Pancreas (tissue), 10 donors: Measurements from ENCODE around the gene DPP9. TPM values are rescaled to one million over a fixed set of nuclear protein-coding genes. Genes with fewer than 3 reads are reported as not detected.
A peak's percentile ranks its signal among the peaks of the same experiment; 100 is the strongest.
"Not testable (repeated sequence)": the region's sequence is repeated elsewhere in the genome, so short reads cannot be mapped to it uniquely, and the experiment has no call there.

Experiments
- ATAC-seq, 4 donors: fragments of 200-7000 bp; cut with Tn5 transposase; one replicate each; pipeline versions ENCODE4 v1.8.0 to v1.9.1; 2020; ENCODE audit warnings: mild to moderate bottlenecking in 4 of 4, moderate library complexity in 4 of 4
- DNase-seq, 6 donors: peaks; one replicate each; pipeline ENCODE4 v3.0.0-alpha.2; 2020
- FAIRE-seq: peaks from 2 replicates; lab custom pipeline; 2012; peaks lifted over from hg19 to GRCh38; lab: Jason Lieb, UNC
- H3K27ac ChIP-seq, 4 donors: fragments of 200-600 bp; sonication (generic); 1 replicate in 3 of 4; 2 replicates in 1 of 4; pipeline versions ENCODE4 v1.5.0 to v1.8.0; 2020
- H3K27me3 ChIP-seq, 4 donors: fragments of 200-600 bp; one replicate each; pipeline ENCODE4 v1.8.0; 2021
- H3K36me3 ChIP-seq, 3 donors: fragments of 200-600 bp; sonication (generic) in 1 of 3; one replicate each; pipeline versions ENCODE4 v1.5.0 to v1.8.0; 2020 to 2021
- H3K4me1 ChIP-seq, 3 donors: fragments of 200-600 bp; one replicate each; pipeline ENCODE4 v1.8.0; 2021
- H3K4me3 ChIP-seq, 4 donors: fragments of 200-600 bp; sonication (generic) in 2 of 4; one replicate each; pipeline versions ENCODE4 v1.5.0 to v1.8.0; 2020 to 2021
- H3K9me3 ChIP-seq, 4 donors: fragments of 200-600 bp; one replicate each; pipeline ENCODE4 v1.8.0; 2021
- CTCF ChIP-seq, 4 donors: fragments of 200-600 bp; sonication (generic) in 3 of 4; IDR thresholded peaks; one replicate each; pipeline versions ENCODE4 v1.5.0 to v1.8.0; 2021; ENCODE audit warnings: antibody characterized with exemption in 4 of 4
- WGBS, 2 donors: extraction: QIAGEN DNeasy Blood & Tissue Kit; methylation state at CpG; one replicate each; pipeline ENCODE4 v1.1.7; 2013; 5-methylcytosine and 5-hydroxymethylcytosine counted together
- intact Hi-C, 3 donors: fragments of 100-400 bp; cut with DNase I; formaldehyde crosslinking; loops; one replicate each; pipeline versions ENCODE4 v1.11.1 to v1.14.2; 2022
- polyA plus RNA-seq, 2 donors: library from polyadenylated mRNA; stranded (reverse); fragments of 200-250 nt; gene quantifications; one replicate each; pipeline ENCODE4 v1.2.3, GENCODE V29; 2013
- total RNA-seq, 6 donors: library from RNA; stranded (reverse); fragmentation: NEBNext Ultra II Directional in 4 of 6; extraction: Animal tissue kit (Norgen Biotek cat#: 25700) in 4 of 6; gene quantifications; one replicate each; pipeline versions ENCODE4 v1.2.1 to v1.2.4, GENCODE V29; 2021 to 2023
- donor health status: healthy with polysubstance abuse.
- donor health status: DM: no; HTN: no; CAD: no; lungs with moderate emphysema.
- donor health status: DM: no; HTN: no; CAD: no.
- donor health status: control.
- donor health status: control.
- donor health status: Bipolar disorder and iron deficiency.
- donor health status: DM: yes; HTN: yes; CAD: no.
- donor health status: DM: no; HTN: no; CAD: no.
- donor health status: DM: no; HTN: no; CAD: no.
- donor health status: DM: yes; HTN: yes; CAD: no.

Gene DPP9
- total and polyA plus RNA-seq, 8 donors: 19.0 to 47.4 (median 26.1) TPM

GRCh38 chr19:4748185-4748584 is 24.5 kb upstream of the DPP9 start:
- 27 to 37% methylated on average over 11 of the region's 11 CpGs for WGBS, 2 donors
- intact Hi-C loops: no loop called here
- no peak for DNase-seq
- H3K4me1 ChIP-seq: peaks cover 0 to 4% (median 0%) of the 10 kb centered on the region in 3 donors
- H3K36me3 ChIP-seq: no peaks in the 10 kb centered on the region
- H3K4me3 ChIP-seq: no peak overlapping the region
- no peak for TF ChIP-seq CTCF (IDR thresholded peaks at IDR 0.05)
- H3K27me3 ChIP-seq: no peaks in the 10 kb centered on the region
- no peaks in the 10 kb centered on the region for H3K9me3 ChIP-seq
- no peak for ATAC-seq
- no peak for FAIRE-seq
- H3K27ac ChIP-seq: no peak overlapping the region

- ATAC-seq (no peak), FAIRE-seq (no peak), DNase-seq (no peak)
- Histone ChIP-seq H3K27me3 (no peaks in the 10 kb centered on the region), H3K4me1 (peaks cover 0 to 4% (median 0%) of the 10 kb centered on the region in 3 donors), H3K9me3 (no peaks in the 10 kb centered on the region), H3K27ac (no peak overlapping the region), H3K36me3 (no peaks in the 10 kb centered on the region), H3K4me3 (no peak overlapping the region)
- no peak for TF ChIP-seq CTCF (IDR thresholded peaks at IDR 0.05)
- intact Hi-C loops: no loop called here
- 65 to 68% methylated on average over 8 of the region's 8 CpGs for WGBS, 2 donors
Observed at GRCh38 chr19:4745986-4746385, 22.3 kb upstream of the DPP9 start.

GRCh38 chr19:4745175-4745574 is 21.5 kb upstream of the DPP9 start:
- intact Hi-C loops, H3K27ac ChIP-seq: not testable (repeated sequence)

GRCh38 chr19:4744451-4745174 is 21.0 kb upstream of the DPP9 start:
- peak; percentile 69 to 88 (median 82) for ATAC-seq
- no peak for DNase-seq
- H3K4me3 ChIP-seq: no peak overlapping the region
- no peaks in the 10 kb centered on the region for H3K27me3 ChIP-seq
- H3K27ac ChIP-seq: peak overlapping the region in 1 of 4 donors; percentile 7
- no peak for FAIRE-seq
- no peak for TF ChIP-seq CTCF (IDR thresholded peaks at IDR 0.05)
- no peaks in the 10 kb centered on the region for H3K36me3 ChIP-seq
- WGBS, 2 donors: 16 to 27% methylated on average over 8 of the region's 8 CpGs
- intact Hi-C loops: no loop called here
- no peaks in the 10 kb centered on the region for H3K9me3 ChIP-seq
- H3K4me1 ChIP-seq: peaks cover 0 to 4% (median 0%) of the 10 kb centered on the region in 3 donors

More at GRCh38 chr19:4745175-4745574, 21.5 kb upstream of the DPP9 start:
- not testable (repeated sequence) for DNase-seq, FAIRE-seq, ATAC-seq, H3K36me3 ChIP-seq, H3K9me3 ChIP-seq, H3K4me3 ChIP-seq, H3K4me1 ChIP-seq, H3K27me3 ChIP-seq
- 36 to 44% methylated on average over 10 of the region's 10 CpGs for WGBS, 2 donors

GRCh38 chr19:4742723-4743646 is 19.3 kb upstream of the DPP9 start:
- no peak for TF ChIP-seq CTCF (IDR thresholded peaks at IDR 0.05)
- FAIRE-seq (no peak), DNase-seq (peak in 1 of 6 donors; percentile 47), ATAC-seq (peak; percentile 13 to 82 (median 64))
- 33% methylated on average over 12 of the region's 12 CpGs for WGBS, 2 donors
- Histone ChIP-seq H3K36me3 (no peaks in the 10 kb centered on the region), H3K4me1 (peaks cover 0 to 4% (median 0%) of the 10 kb centered on the region in 3 donors), H3K27me3 (no peaks in the 10 kb centered on the region), H3K9me3 (no peaks in the 10 kb centered on the region), H3K27ac (no peak overlapping the region), H3K4me3 (no peak overlapping the region)
- intact Hi-C loops: no loop called here
